IgD-negative memory B cell (primary cell): ENCODE data around the gene TCF7L2. TPM values are rescaled to one million over a fixed set of nuclear protein-coding genes. Genes with fewer than 3 reads are reported as not detected.

ENCODE experiments used
- H3K27ac Mint-ChIP-seq, 3 donors: one replicate each; pipeline ENCODE4 v1.8.0; 2020 to 2022; ENCODE audit warnings: mild to moderate bottlenecking in 3 of 3, mixed read lengths in 3 of 3, moderate library complexity in 1 of 3
- H3K27me3 Mint-ChIP-seq: one replicate; pipeline ENCODE4 v1.8.0; 2021; ENCODE audit warnings: mixed read lengths
- H3K36me3 Mint-ChIP-seq: one replicate; pipeline ENCODE4 v1.8.0; 2020; ENCODE audit warnings: mild to moderate bottlenecking, mixed read lengths
- H3K4me1 Mint-ChIP-seq, 3 donors: one replicate each; pipeline ENCODE4 v1.8.0; 2020 to 2022; ENCODE audit warnings: mixed read lengths in 3 of 3, mild to moderate bottlenecking in 1 of 3
- H3K4me3 Mint-ChIP-seq, 4 donors: one replicate each; pipeline ENCODE4 v1.8.0; 2020 to 2022; ENCODE audit warnings: mild to moderate bottlenecking in 4 of 4, mixed read lengths in 4 of 4, moderate library complexity in 3 of 4
- H3K9me3 Mint-ChIP-seq, 3 donors: one replicate each; pipeline ENCODE4 v1.8.0; 2020 to 2021; ENCODE audit warnings: mixed read lengths in 3 of 3, mild to moderate bottlenecking in 1 of 3
- polyA plus RNA-seq: library from polyadenylated mRNA; unstranded; fragments of 300-500 nt; fragmentation: Illumina TruSeq; gene quantifications from one replicate; pipeline ENCODE4 v1.2.3, GENCODE V29; 2021

Gene TCF7L2
- polyA plus RNA-seq, 1 donor from 2014 or later: 0.43 TPM

GRCh38 chr10:113148071-113148825, 198.2 kb downstream of the TCF7L2 start:
- no peaks in the 10 kb centered on the region for H3K4me1 Mint-ChIP-seq
- peaks cover 0 to 2% (median 0%) of the 10 kb centered on the region in 3 donors for H3K9me3 Mint-ChIP-seq
- no peak overlapping the region for H3K4me3 Mint-ChIP-seq
- no peaks in the 10 kb centered on the region for H3K27me3 Mint-ChIP-seq
- peaks cover 3% of the 10 kb centered on the region for H3K36me3 Mint-ChIP-seq
- H3K27ac Mint-ChIP-seq: peak overlapping the region in 1 of 3 donors; percentile 6

- H3K27me3 Mint-ChIP-seq: no peaks in the 10 kb centered on the region
- H3K9me3 Mint-ChIP-seq: peaks cover 0 to 2% (median 0%) of the 10 kb centered on the region in 3 donors
- H3K4me3 Mint-ChIP-seq: no peak overlapping the region
- no peaks in the 10 kb centered on the region for H3K4me1 Mint-ChIP-seq
- peaks cover 3% of the 10 kb centered on the region for H3K36me3 Mint-ChIP-seq
- H3K27ac Mint-ChIP-seq: peak overlapping the region in 1 of 3 donors; percentile 6
These were observed 198.9 kb downstream of the TCF7L2 start for GRCh38 chr10:113148901-113149300.

- no peak overlapping the region for H3K4me3 Mint-ChIP-seq
- no peak overlapping the region for H3K27ac Mint-ChIP-seq
- H3K9me3 Mint-ChIP-seq: peaks cover 0 to 2% (median 0%) of the 10 kb centered on the region in 3 donors
- H3K27me3 Mint-ChIP-seq: no peaks in the 10 kb centered on the region
- H3K36me3 Mint-ChIP-seq: peaks cover 3% of the 10 kb centered on the region
- H3K4me1 Mint-ChIP-seq: no peaks in the 10 kb centered on the region
These were observed 199.6 kb downstream of the TCF7L2 start for GRCh38 chr10:113149626-113150025.

GRCh38 chr10:113151190-113151666, 201.2 kb downstream of the TCF7L2 start:
- H3K27me3 Mint-ChIP-seq: no peaks in the 10 kb centered on the region
- H3K4me1 Mint-ChIP-seq: no peaks in the 10 kb centered on the region
- no peaks in the 10 kb centered on the region for H3K36me3 Mint-ChIP-seq
- H3K9me3 Mint-ChIP-seq: peaks cover 0 to 2% (median 0%) of the 10 kb centered on the region in 3 donors
- H3K27ac Mint-ChIP-seq: no peak overlapping the region
- H3K4me3 Mint-ChIP-seq: no peak overlapping the region

- H3K36me3 Mint-ChIP-seq: no peaks in the 10 kb centered on the region
- H3K4me1 Mint-ChIP-seq: no peaks in the 10 kb centered on the region
- H3K27me3 Mint-ChIP-seq: no peaks in the 10 kb centered on the region
- no peak overlapping the region for H3K27ac Mint-ChIP-seq
- peaks cover 0 to 2% (median 0%) of the 10 kb centered on the region in 3 donors for H3K9me3 Mint-ChIP-seq
- H3K4me3 Mint-ChIP-seq: no peak overlapping the region
These were observed 203.6 kb downstream of the TCF7L2 start for GRCh38 chr10:113153493-113154102.

- no peaks in the 10 kb centered on the region for H3K27me3 Mint-ChIP-seq
- no peaks in the 10 kb centered on the region for H3K4me1 Mint-ChIP-seq
- H3K9me3 Mint-ChIP-seq: no peaks in the 10 kb centered on the region
- H3K27ac Mint-ChIP-seq: no peak overlapping the region
- H3K36me3 Mint-ChIP-seq: no peaks in the 10 kb centered on the region
- no peak overlapping the region for H3K4me3 Mint-ChIP-seq
These were observed 207.4 kb downstream of the TCF7L2 start for GRCh38 chr10:113157441-113157840.

GRCh38 chr10:113158183-113158582, 208.1 kb downstream of the TCF7L2 start:
- no peaks in the 10 kb centered on the region for H3K4me1 Mint-ChIP-seq

GRCh38 chr10:113159563-113159962, 209.5 kb downstream of the TCF7L2 start:
- H3K4me3 Mint-ChIP-seq: no peak overlapping the region
- H3K9me3 Mint-ChIP-seq: no peaks in the 10 kb centered on the region
- peaks cover 6% of the 10 kb centered on the region for H3K27me3 Mint-ChIP-seq
- H3K36me3 Mint-ChIP-seq: peaks cover 1% of the 10 kb centered on the region
- no peak overlapping the region for H3K27ac Mint-ChIP-seq
- no peaks in the 10 kb centered on the region for H3K4me1 Mint-ChIP-seq

More at GRCh38 chr10:113158183-113158582, 208.1 kb downstream of the TCF7L2 start:
- H3K9me3 Mint-ChIP-seq: no peaks in the 10 kb centered on the region
- no peak overlapping the region for H3K4me3 Mint-ChIP-seq
- H3K36me3 Mint-ChIP-seq: peaks cover under 1% of the 10 kb centered on the region
- no peaks in the 10 kb centered on the region for H3K27me3 Mint-ChIP-seq
- H3K27ac Mint-ChIP-seq: no peak overlapping the region

- H3K9me3 Mint-ChIP-seq: no peaks in the 10 kb centered on the region
- peaks cover 6% of the 10 kb centered on the region for H3K27me3 Mint-ChIP-seq
- no peak overlapping the region for H3K27ac Mint-ChIP-seq
- H3K4me1 Mint-ChIP-seq: no peaks in the 10 kb centered on the region
- H3K36me3 Mint-ChIP-seq: peaks cover 1% of the 10 kb centered on the region
- no peak overlapping the region for H3K4me3 Mint-ChIP-seq
These were observed 210.6 kb downstream of the TCF7L2 start for GRCh38 chr10:113160641-113161040.

GRCh38 chr10:113161066-113161465, 211.0 kb downstream of the TCF7L2 start:
- H3K27ac Mint-ChIP-seq: no peak overlapping the region
- H3K27me3 Mint-ChIP-seq: peaks cover 9% of the 10 kb centered on the region
- peaks cover 1% of the 10 kb centered on the region for H3K36me3 Mint-ChIP-seq
- no peaks in the 10 kb centered on the region for H3K4me1 Mint-ChIP-seq
- H3K9me3 Mint-ChIP-seq: no peaks in the 10 kb centered on the region
- H3K4me3 Mint-ChIP-seq: no peak overlapping the region

- H3K27ac Mint-ChIP-seq: no peak overlapping the region
- no peaks in the 10 kb centered on the region for H3K9me3 Mint-ChIP-seq
- H3K4me1 Mint-ChIP-seq: no peaks in the 10 kb centered on the region
- no peak overlapping the region for H3K4me3 Mint-ChIP-seq
- H3K36me3 Mint-ChIP-seq: peaks cover 1% of the 10 kb centered on the region
- H3K27me3 Mint-ChIP-seq: peaks cover 9% of the 10 kb centered on the region
These were observed 212.9 kb downstream of the TCF7L2 start for GRCh38 chr10:113162960-113163359.

- H3K4me1 Mint-ChIP-seq: peaks cover 10 to 14% (median 12%) of the 10 kb centered on the region in 3 donors
- peaks cover 19% of the 10 kb centered on the region for H3K27me3 Mint-ChIP-seq
- H3K27ac Mint-ChIP-seq: no peak overlapping the region
- peaks cover 1% of the 10 kb centered on the region for H3K36me3 Mint-ChIP-seq
- no peak overlapping the region for H3K4me3 Mint-ChIP-seq
- no peaks in the 10 kb centered on the region for H3K9me3 Mint-ChIP-seq
These were observed 215.6 kb downstream of the TCF7L2 start for GRCh38 chr10:113165673-113166072.

GRCh38 chr10:113167702-113168101, 217.7 kb downstream of the TCF7L2 start:
- H3K4me1 Mint-ChIP-seq: peaks cover 10 to 15% (median 14%) of the 10 kb centered on the region in 3 donors
- H3K36me3 Mint-ChIP-seq: peaks cover 1% of the 10 kb centered on the region
- no peak overlapping the region for H3K4me3 Mint-ChIP-seq
- H3K27ac Mint-ChIP-seq: no peak overlapping the region
- peaks cover 24% of the 10 kb centered on the region for H3K27me3 Mint-ChIP-seq
- H3K9me3 Mint-ChIP-seq: peaks cover 0 to 2% (median 0%) of the 10 kb centered on the region in 3 donors

- Mint-ChIP-seq H3K27me3 (peaks cover 24% of the 10 kb centered on the region), H3K4me3 (no peak overlapping the region), H3K36me3 (no peaks in the 10 kb centered on the region), H3K4me1 (peaks cover 10 to 15% (median 14%) of the 10 kb centered on the region in 3 donors), H3K27ac (no peak overlapping the region), H3K9me3 (peaks cover 0 to 2% (median 2%) of the 10 kb centered on the region in 3 donors)
These were observed 218.5 kb downstream of the TCF7L2 start for GRCh38 chr10:113168584-113168983.

- Mint-ChIP-seq H3K27ac (no peak overlapping the region), H3K27me3 (peaks cover 19% of the 10 kb centered on the region)
These were observed 219.1 kb downstream of the TCF7L2 start for GRCh38 chr10:113169111-113169510.

More at GRCh38 chr10:113169111-113169510, 219.1 kb downstream of the TCF7L2 start:
- Mint-ChIP-seq H3K4me1 (peaks cover 10 to 15% (median 14%) of the 10 kb centered on the region in 3 donors), H3K4me3 (peak overlapping the region in 1 of 4 donors; percentile 61), H3K9me3 (peaks cover 0 to 2% (median 2%) of the 10 kb centered on the region in 3 donors), H3K36me3 (no peaks in the 10 kb centered on the region)
